Bronchial epithelial cell (primary cell): ENCODE data around the gene SLC27A2. TPM values are rescaled to one million over a fixed set of nuclear protein-coding genes. Genes with fewer than 3 reads are reported as not detected.

Experiments
- DNase-seq: peaks from one replicate; pipeline ENCODE4 v3.0.0-alpha.2; 2010; ENCODE audit warnings: low read depth
- FAIRE-seq: peaks from 2 replicates; lab custom pipeline; 2011; peaks lifted over from hg19 to GRCh38; lab: Jason Lieb, UNC
- H3K27me3 ChIP-seq: 2 replicates; pipeline ENCODE4 v1.5.1; 2011; ENCODE audit warnings: low read length; ENCODE audit not compliant: control insufficient read depth, insufficient read depth
- H3K36me3 ChIP-seq: 2 replicates; pipeline ENCODE4 v1.5.1; 2011; ENCODE audit warnings: low read length; ENCODE audit not compliant: control insufficient read depth, insufficient read depth
- H3K4me3 ChIP-seq: 2 replicates; pipeline ENCODE4 v1.5.1; 2011; ENCODE audit warnings: mild to moderate bottlenecking, low read depth, low read length, control low read depth
- CTCF ChIP-seq: IDR thresholded peaks from 2 replicates; pipeline ENCODE4 v1.5.1; 2011; ENCODE audit warnings: mild to moderate bottlenecking, moderate library complexity, low read length, control low read depth, inconsistent platforms; ENCODE audit not compliant: insufficient read depth, severe bottlenecking
- total RNA-seq: library from RNA; depleted of rRNA; stranded (reverse); fragments of >200 nt; gene quantifications from 2 replicates; pipeline ENCODE4 v1.2.1, GENCODE V29; 2014

The SLC27A2 gene
- total RNA-seq, 1 donor from 2014 or later: 1.3 TPM

GRCh38 chr15:50231761-50232160, 49.8 kb downstream of the SLC27A2 start:
- FAIRE-seq (no peak), DNase-seq (no peak)
- Histone ChIP-seq H3K36me3 (no peaks in the 10 kb centered on the region), H3K4me3 (no peak overlapping the region), H3K27me3 (no peaks in the 10 kb centered on the region)
- TF ChIP-seq CTCF: no peak

GRCh38 chr15:50232791-50233190, 50.8 kb downstream of the SLC27A2 start:
- no peaks in the 10 kb centered on the region for H3K27me3 ChIP-seq
- no peak for TF ChIP-seq CTCF
- H3K36me3 ChIP-seq: no peaks in the 10 kb centered on the region
- no peak overlapping the region for H3K4me3 ChIP-seq
- DNase-seq (no peak), FAIRE-seq (no peak)

- Histone ChIP-seq H3K27me3 (no peaks in the 10 kb centered on the region), H3K36me3 (no peaks in the 10 kb centered on the region), H3K4me3 (no peak overlapping the region)
- no peak for TF ChIP-seq CTCF
- no peak for DNase-seq
- FAIRE-seq: no peak
Measured at GRCh38 chr15:50233192-50233736, 51.3 kb downstream of the SLC27A2 start.

GRCh38 chr15:50234764-50235163, 52.8 kb downstream of the SLC27A2 start:
- Histone ChIP-seq H3K27me3 (no peaks in the 10 kb centered on the region), H3K36me3 (no peaks in the 10 kb centered on the region), H3K4me3 (no peak overlapping the region)
- FAIRE-seq (no peak), DNase-seq (peak; percentile 37)
- peak; percentile 10 for TF ChIP-seq CTCF

GRCh38 chr15:50235794-50236193, 53.8 kb downstream of the SLC27A2 start:
- FAIRE-seq (no peak), DNase-seq (no peak)
- Histone ChIP-seq H3K4me3 (no peak overlapping the region), H3K36me3 (no peaks in the 10 kb centered on the region), H3K27me3 (no peaks in the 10 kb centered on the region)
- no peak for TF ChIP-seq CTCF

GRCh38 chr15:50236433-50236832, 54.4 kb downstream of the SLC27A2 start:
- Histone ChIP-seq H3K4me3 (no peak overlapping the region), H3K36me3 (no peaks in the 10 kb centered on the region), H3K27me3 (no peaks in the 10 kb centered on the region)
- TF ChIP-seq CTCF: no peak
- no peak for FAIRE-seq
- no peak for DNase-seq
